ENCODE data around the gene P4HA3. TPM values are rescaled to one million over a fixed set of nuclear protein-coding genes. Genes with fewer than 3 reads are reported as not detected.

P4HA3 gene
- total RNA-seq, 1 experiment from 2014 or later: 0.52 TPM

DNA sequence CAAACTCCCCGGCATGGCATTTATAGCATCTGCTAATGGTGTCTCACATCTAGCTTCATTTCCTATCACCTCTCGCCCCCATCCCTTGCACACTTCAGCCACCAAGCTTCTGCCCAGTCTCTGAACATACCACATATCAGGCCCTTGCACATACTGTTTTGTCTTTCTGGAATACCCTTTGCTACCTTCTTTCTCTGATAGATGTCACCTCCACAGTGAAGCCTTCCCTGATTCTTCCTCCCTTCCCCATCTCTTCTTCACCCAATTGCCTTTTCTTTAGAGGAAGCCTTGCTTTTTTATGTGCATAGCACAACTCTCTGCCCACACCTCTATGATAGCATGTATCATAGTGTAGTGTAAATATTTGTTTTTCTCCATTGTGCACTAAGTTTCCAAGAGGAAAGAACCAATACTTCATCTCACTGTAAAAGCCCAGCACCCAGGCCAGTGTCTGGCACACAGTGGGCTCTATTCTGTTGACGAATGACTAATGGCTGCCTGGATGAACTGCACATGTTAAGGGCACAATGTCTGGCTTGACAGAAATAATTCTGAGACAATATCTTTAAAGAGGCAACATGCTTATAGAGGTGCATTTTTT is 27.8 kb downstream of the P4HA3 start:
- H3K4me1 ChIP-seq (ENCODE audit: insufficient read depth, low read length, poor library complexity, severe bottlenecking): peaks cover 7% of the 10 kb centered on the region
- no TSS peak for BruUV-seq (replicated peaks)

GRCh38 chr11:74282914-74283371 is 28.5 kb downstream of the P4HA3 start:
- no peak for DNase-seq (ENCODE audit: low spot score)
- Histone ChIP-seq H3K36me3 (ENCODE audit: insufficient read depth, low read length, poor library complexity, severe bottlenecking) (no peaks in the 10 kb centered on the region), H3K4me3 (ENCODE audit: low read depth, low read length, poor library complexity, severe bottlenecking) (no peak overlapping the region), H3K27me3 (replicated peaks; ENCODE audit: insufficient read depth, low read depth, low read length, poor library complexity) (no peaks in the 10 kb centered on the region), H3K9me3 (ENCODE audit: low read depth, low read length, poor library complexity, severe bottlenecking) (no peaks in the 10 kb centered on the region), H3K4me1 (ENCODE audit: insufficient read depth, low read length, poor library complexity, severe bottlenecking) (peaks cover 1% of the 10 kb centered on the region), H3K27ac (ENCODE audit: low read depth, low read length, poor library complexity, severe bottlenecking) (no peak overlapping the region)
- intact Hi-C loops (cut with micrococcal nuclease; ENCODE audit: unreplicated experiment): no loop called here
- ChIA-PET POLR2A (ENCODE audit: low non-redundant PET) (no interaction called here), CTCF (no interaction called here)
- no peak for TF ChIP-seq EZH2 (IDR thresholded peaks at IDR 0.05; ENCODE audit: borderline replicate concordance, low read depth, low read length, poor library complexity, severe bottlenecking)
- TF ChIP-seq, protein P1, sequence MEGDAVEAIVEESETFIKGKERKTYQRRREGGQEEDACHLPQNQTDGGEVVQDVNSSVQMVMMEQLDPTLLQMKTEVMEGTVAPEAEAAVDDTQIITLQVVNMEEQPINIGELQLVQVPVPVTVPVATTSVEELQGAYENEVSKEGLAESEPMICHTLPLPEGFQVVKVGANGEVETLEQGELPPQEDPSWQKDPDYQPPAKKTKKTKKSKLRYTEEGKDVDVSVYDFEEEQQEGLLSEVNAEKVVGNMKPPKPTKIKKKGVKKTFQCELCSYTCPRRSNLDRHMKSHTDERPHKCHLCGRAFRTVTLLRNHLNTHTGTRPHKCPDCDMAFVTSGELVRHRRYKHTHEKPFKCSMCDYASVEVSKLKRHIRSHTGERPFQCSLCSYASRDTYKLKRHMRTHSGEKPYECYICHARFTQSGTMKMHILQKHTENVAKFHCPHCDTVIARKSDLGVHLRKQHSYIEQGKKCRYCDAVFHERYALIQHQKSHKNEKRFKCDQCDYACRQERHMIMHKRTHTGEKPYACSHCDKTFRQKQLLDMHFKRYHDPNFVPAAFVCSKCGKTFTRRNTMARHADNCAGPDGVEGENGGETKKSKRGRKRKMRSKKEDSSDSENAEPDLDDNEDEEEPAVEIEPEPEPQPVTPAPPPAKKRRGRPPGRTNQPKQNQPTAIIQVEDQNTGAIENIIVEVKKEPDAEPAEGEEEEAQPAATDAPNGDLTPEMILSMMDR (conservative IDR thresholded peaks at IDR 0.05; ENCODE audit: low read depth, low read length): no peak
- BruUV-seq (replicated peaks): no TSS peak

More for the DNA sequence above, 27.8 kb downstream of the P4HA3 start:
- TF ChIP-seq, protein P1 (conservative IDR thresholded peaks at IDR 0.05; ENCODE audit: low read depth, low read length): no peak
- TF ChIP-seq EZH2 (IDR thresholded peaks at IDR 0.05; ENCODE audit: borderline replicate concordance, low read depth, low read length, poor library complexity, severe bottlenecking): no peak
- H3K27me3 ChIP-seq (replicated peaks; ENCODE audit: insufficient read depth, low read depth, low read length, poor library complexity): no peaks in the 10 kb centered on the region
- no peak for DNase-seq (ENCODE audit: low spot score)
- no peak overlapping the region for H3K4me3 ChIP-seq (ENCODE audit: low read depth, low read length, poor library complexity, severe bottlenecking)
- intact Hi-C loops (cut with micrococcal nuclease; ENCODE audit: unreplicated experiment): no loop called here
- ChIA-PET CTCF (no interaction called here), POLR2A (ENCODE audit: low non-redundant PET) (no interaction called here)
- no peak overlapping the region for H3K27ac ChIP-seq (ENCODE audit: low read depth, low read length, poor library complexity, severe bottlenecking)
- no peaks in the 10 kb centered on the region for H3K36me3 ChIP-seq (ENCODE audit: insufficient read depth, low read length, poor library complexity, severe bottlenecking)
- no peaks in the 10 kb centered on the region for H3K9me3 ChIP-seq (ENCODE audit: low read depth, low read length, poor library complexity, severe bottlenecking)

- Histone ChIP-seq H3K9me3 (ENCODE audit: low read depth, low read length, poor library complexity, severe bottlenecking) (no peaks in the 10 kb centered on the region), H3K27me3 (replicated peaks; ENCODE audit: insufficient read depth, low read depth, low read length, poor library complexity) (no peaks in the 10 kb centered on the region), H3K36me3 (ENCODE audit: insufficient read depth, low read length, poor library complexity, severe bottlenecking) (no peaks in the 10 kb centered on the region), H3K4me3 (ENCODE audit: low read depth, low read length, poor library complexity, severe bottlenecking) (no peak overlapping the region), H3K4me1 (ENCODE audit: insufficient read depth, low read length, poor library complexity, severe bottlenecking) (no peaks in the 10 kb centered on the region), H3K27ac (ENCODE audit: low read depth, low read length, poor library complexity, severe bottlenecking) (no peak overlapping the region)
- POLR2A ChIA-PET (ENCODE audit: low non-redundant PET): no interaction called here
- CTCF ChIA-PET: no interaction called here
- DNase-seq (ENCODE audit: low spot score): no peak
- intact Hi-C loops (cut with micrococcal nuclease; ENCODE audit: unreplicated experiment): no loop called here
- TF ChIP-seq, protein P1 (conservative IDR thresholded peaks at IDR 0.05; ENCODE audit: low read depth, low read length): no peak
- TF ChIP-seq EZH2 (IDR thresholded peaks at IDR 0.05; ENCODE audit: borderline replicate concordance, low read depth, low read length, poor library complexity, severe bottlenecking): no peak
- no TSS peak for BruUV-seq (replicated peaks)
Observed at GRCh38 chr11:74282421-74282820, 29.0 kb downstream of the P4HA3 start.

Data from A673 (cell line).